Peyer's patch (tissue), 4 donors: ENCODE results near the gene CRHR2. TPM values are rescaled to one million over a fixed set of nuclear protein-coding genes. Genes with fewer than 3 reads are reported as not detected.

ENCODE experiments used
- DNase-seq, 3 donors: peaks; one replicate each; pipeline ENCODE4 v3.0.0-alpha.2; 2017 to 2019
- H3K27ac ChIP-seq, 4 donors: fragments of 200-600 bp; sonication (generic); one replicate each; pipeline ENCODE4 v1.5.1; 2016 to 2019
- H3K27me3 ChIP-seq, 2 donors: fragments of 200-600 bp; sonication (generic); one replicate each; pipeline ENCODE4 v1.5.1; 2019
- H3K36me3 ChIP-seq, 3 donors: fragments of 200-600 bp; sonication (generic); one replicate each; pipeline ENCODE4 v1.5.1; 2016 to 2019
- H3K4me1 ChIP-seq, 4 donors: fragments of 200-600 bp; sonication (generic); one replicate each; pipeline ENCODE4 v1.5.1; 2016 to 2019
- H3K4me3 ChIP-seq, 4 donors: fragments of 200-600 bp; sonication (generic); 1 replicate in 3 of 4; 2 replicates in 1 of 4; pipeline ENCODE4 v1.5.1; 2016 to 2019; ENCODE audit warnings: mild to moderate bottlenecking in 1 of 4
- H3K9me3 ChIP-seq, 4 donors: fragments of 200-600 bp; sonication (generic); one replicate each; pipeline ENCODE4 v1.5.1; 2016 to 2019; ENCODE audit warnings: mild to moderate bottlenecking in 1 of 4
- CTCF ChIP-seq, 6 experiments: fragments of 450-650 bp in 4 of 6; fragments of 200-600 bp in 2 of 6; sonication (generic) in 1 of 6; IDR thresholded peaks; one replicate each; pipeline ENCODE4 v1.5.1; 2017 to 2019; ENCODE audit warnings: antibody characterized with exemption in 6 of 6, mild to moderate bottlenecking in 3 of 6, moderate library complexity in 1 of 6
- POLR2A ChIP-seq, 2 donors: fragments of 450-650 bp; IDR thresholded peaks; one replicate each; pipeline ENCODE4 v1.5.1; 2017; ENCODE audit warnings: antibody characterized with exemption in 2 of 2, mild to moderate bottlenecking in 2 of 2, moderate library complexity in 2 of 2
- total RNA-seq, 4 donors: library from RNA; depleted of rRNA; stranded (reverse); fragments of >200 nt; gene quantifications; one replicate each; pipeline ENCODE4 v1.1.0, GENCODE V29; 2016

CRHR2 gene
- total RNA-seq, 4 donors from 2014 or later, result not detected

GRCh38 chr7:30679664-30680063 is 2.6 kb downstream of the CRHR2 start:
- TF ChIP-seq POLR2A (IDR thresholded peaks at IDR 0.05) (no peak), CTCF (IDR thresholded peaks at IDR 0.05) (no peak)
- Histone ChIP-seq H3K9me3 (no peaks in the 10 kb centered on the region), H3K36me3 (no peaks in the 10 kb centered on the region), H3K4me3 (no peak overlapping the region), H3K4me1 (peaks cover 4 to 15% (median 7%) of the 10 kb centered on the region in 4 donors), H3K27me3 (peaks cover 0 to 17% of the 10 kb centered on the region in 2 donors), H3K27ac (no peak overlapping the region)
- no peak for DNase-seq

- H3K9me3 ChIP-seq, result no peaks in the 10 kb centered on the region
- no peaks in the 10 kb centered on the region for H3K36me3 ChIP-seq
- TF ChIP-seq CTCF (IDR thresholded peaks at IDR 0.05), result no peak
- no peak for TF ChIP-seq POLR2A (IDR thresholded peaks at IDR 0.05)
- H3K4me1 ChIP-seq, result peaks cover 4 to 15% (median 7%) of the 10 kb centered on the region in 4 donors
- H3K4me3 ChIP-seq, result no peak overlapping the region
- peaks cover 0 to 17% of the 10 kb centered on the region in 2 donors for H3K27me3 ChIP-seq
- DNase-seq, result no peak
- no peak overlapping the region for H3K27ac ChIP-seq
Measured at GRCh38 chr7:30678805-30679204, 3.5 kb downstream of the CRHR2 start.

GRCh38 chr7:30674876-30675275 is 7.4 kb downstream of the CRHR2 start:
- TF ChIP-seq CTCF (IDR thresholded peaks at IDR 0.05) (no peak), POLR2A (IDR thresholded peaks at IDR 0.05) (no peak)
- H3K4me3 ChIP-seq, result no peak overlapping the region
- H3K36me3 ChIP-seq, result no peaks in the 10 kb centered on the region
- no peaks in the 10 kb centered on the region for H3K27me3 ChIP-seq
- no peak overlapping the region for H3K27ac ChIP-seq
- DNase-seq, result no peak
- H3K4me1 ChIP-seq, result no peaks in the 10 kb centered on the region
- H3K9me3 ChIP-seq, result no peaks in the 10 kb centered on the region

- H3K4me1 ChIP-seq, result no peaks in the 10 kb centered on the region
- no peak overlapping the region for H3K27ac ChIP-seq
- TF ChIP-seq POLR2A (IDR thresholded peaks at IDR 0.05) (no peak), CTCF (IDR thresholded peaks at IDR 0.05) (no peak)
- no peak for DNase-seq
- H3K9me3 ChIP-seq, result no peaks in the 10 kb centered on the region
- H3K27me3 ChIP-seq, result no peaks in the 10 kb centered on the region
- no peak overlapping the region for H3K4me3 ChIP-seq
- H3K36me3 ChIP-seq, result no peaks in the 10 kb centered on the region
Measured at GRCh38 chr7:30674420-30674819, 7.8 kb downstream of the CRHR2 start.

GRCh38 chr7:30671793-30672465 is 10.3 kb downstream of the CRHR2 start:
- Histone ChIP-seq H3K36me3 (no peaks in the 10 kb centered on the region), H3K4me1 (no peaks in the 10 kb centered on the region), H3K9me3 (no peaks in the 10 kb centered on the region), H3K27me3 (no peaks in the 10 kb centered on the region), H3K27ac (no peak overlapping the region), H3K4me3 (no peak overlapping the region)
- no peak for DNase-seq
- no peak for TF ChIP-seq CTCF (IDR thresholded peaks at IDR 0.05)

- TF ChIP-seq POLR2A (IDR thresholded peaks at IDR 0.05) (no peak), CTCF (IDR thresholded peaks at IDR 0.05) (no peak)
- no peak overlapping the region for H3K4me3 ChIP-seq
- no peak overlapping the region for H3K27ac ChIP-seq
- H3K4me1 ChIP-seq, result no peaks in the 10 kb centered on the region
- H3K36me3 ChIP-seq, result no peaks in the 10 kb centered on the region
- no peak for DNase-seq
- no peaks in the 10 kb centered on the region for H3K9me3 ChIP-seq
- H3K27me3 ChIP-seq, result no peaks in the 10 kb centered on the region
Measured at GRCh38 chr7:30668102-30668501, 14.2 kb downstream of the CRHR2 start.
